ENCODE data around the gene HBP1.

Gene HBP1

GRCh38 chr7:107157091-107157490, 11.7 kb upstream of the HBP1 start:
- no peak for DNase-seq

- DNase-seq: no peak
Measured at GRCh38 chr7:107158028-107158427, 10.8 kb upstream of the HBP1 start.

- DNase-seq: no peak
Measured at GRCh38 chr7:107160389-107160788, 8.4 kb upstream of the HBP1 start.

- DNase-seq: no peak
Measured at GRCh38 chr7:107161415-107161814, 7.4 kb upstream of the HBP1 start.

GRCh38 chr7:107162475-107162874, 6.3 kb upstream of the HBP1 start:
- no peak for DNase-seq

- DNase-seq: no peak
Measured at GRCh38 chr7:107164092-107164491, 4.7 kb upstream of the HBP1 start.

- no peak for DNase-seq
Measured at GRCh38 chr7:107165341-107165740, 3.5 kb upstream of the HBP1 start.

GRCh38 chr7:107166736-107167426, 1.9 kb upstream of the HBP1 start:
- no peak for DNase-seq

- DNase-seq: peak; percentile 37 to 55
Measured at GRCh38 chr7:107167483-107168232, 1.1 kb upstream of the HBP1 start.

GRCh38 chr7:107169120-107170050, 582 bp downstream of the HBP1 start:
- DNase-seq: peak; percentile 85 to 92

GRCh38 chr7:107170051-107170915, 1.5 kb downstream of the HBP1 start:
- peak in 1 of 2 experiments; percentile 30 for DNase-seq

GRCh38 chr7:107171496-107171895, 2.7 kb downstream of the HBP1 start:
- no peak for DNase-seq

GRCh38 chr7:107172276-107173032, 3.7 kb downstream of the HBP1 start:
- DNase-seq: no peak

GRCh38 chr7:107173191-107173590, 4.4 kb downstream of the HBP1 start:
- DNase-seq: no peak

GRCh38 chr7:107173691-107174406, 5.0 kb downstream of the HBP1 start:
- DNase-seq: no peak

- DNase-seq: no peak
Measured at GRCh38 chr7:107179326-107180164, 10.7 kb downstream of the HBP1 start.

- peak; percentile 6 to 23 for DNase-seq
Measured at GRCh38 chr7:107180378-107180777, 11.6 kb downstream of the HBP1 start.

- DNase-seq: no peak
Measured at GRCh38 chr7:107181172-107181571, 12.4 kb downstream of the HBP1 start.

GRCh38 chr7:107185716-107186115, 16.9 kb downstream of the HBP1 start:
- no peak for DNase-seq

- no peak for DNase-seq
Measured at GRCh38 chr7:107186240-107186639, 17.4 kb downstream of the HBP1 start.

All from NCI-H446 (cell line).